PC-9 (cell line): Measurements from ENCODE around the gene FERMT3. TPM values are rescaled to one million over a fixed set of nuclear protein-coding genes. Genes with fewer than 3 reads are reported as not detected.
A peak's percentile ranks its signal among the peaks of the same experiment; 100 is the strongest.

Source experiments
- BruUV-seq: library from RNA; stranded (reverse); fragments of 400-500 nt; replicated peaks from 2 replicates; lab custom pipeline; 2021; lab: Mats Ljungman, UMichigan
- CTCF ChIA-PET: fragments of 300-600 bp; sonication (Branson Sonifier 250); formaldehyde crosslinking; loops from one replicate; lab custom pipeline; 2022; ENCODE audit warnings: antibody characterized with exemption; lab: Charles Lee
- POLR2A ChIA-PET: fragments of 300-600 bp; sonication (Branson Sonifier 250); formaldehyde crosslinking; loops from one replicate; lab custom pipeline; 2022; ENCODE audit warnings: antibody characterized with exemption; ENCODE audit not compliant: unreplicated experiment; lab: Charles Lee
- DNase-seq, 2 experiments: peaks; one replicate each; pipeline versions ENCODE4 v3.0.0 to v3.0.0-alpha.2; 2015 to 2022; ENCODE audit warnings: mixed read lengths in 1 of 2
- H2AFZ ChIP-seq: fragments of 200-600 bp; sonication (generic); 2 replicates; pipeline ENCODE4 v1.8.1; 2017; ENCODE audit warnings: antibody characterized with exemption
- H3F3A ChIP-seq: fragments of 200-600 bp; sonication (generic); 2 replicates; pipeline ENCODE4 v1.8.1; 2017; ENCODE audit warnings: antibody characterized with exemption, mild to moderate bottlenecking, low read depth; ENCODE audit not compliant: insufficient read depth
- H3K27ac ChIP-seq: fragments of 200-600 bp; sonication (generic); 2 replicates; pipeline ENCODE4 v1.6.1; 2016; ENCODE audit warnings: mixed run types
- H3K27me3 ChIP-seq: fragments of 200-600 bp; sonication (generic); 2 replicates; pipeline ENCODE4 v1.6.1; 2016; ENCODE audit warnings: low read depth, mixed run types; ENCODE audit not compliant: insufficient read depth
- H3K36me3 ChIP-seq: fragments of 200-600 bp; sonication (generic); 2 replicates; pipeline ENCODE4 v1.6.1; 2016; ENCODE audit warnings: low read depth, mixed run types
- H3K4me1 ChIP-seq: fragments of 200-600 bp; sonication (generic); replicated peaks from 2 replicates; pipeline ENCODE4 v1.6.1; 2016; ENCODE audit warnings: mixed run types; ENCODE audit not compliant: insufficient read depth
- H3K4me2 ChIP-seq: fragments of 200-600 bp; sonication (generic); 2 replicates; pipeline ENCODE4 v1.6.1; 2017; ENCODE audit warnings: mixed run types
- H3K4me3 ChIP-seq: fragments of 200-600 bp; sonication (generic); 2 replicates; pipeline ENCODE4 v1.6.1; 2016; ENCODE audit warnings: mixed run types
- H3K79me2 ChIP-seq: fragments of 200-600 bp; sonication (generic); 2 replicates; pipeline ENCODE4 v1.6.1; 2017; ENCODE audit warnings: low read depth, mixed run types
- H3K9me2 ChIP-seq: fragments of 200-600 bp; sonication (generic); 2 replicates; pipeline ENCODE4 v1.8.1; 2017; ENCODE audit warnings: mild to moderate bottlenecking; ENCODE audit not compliant: insufficient read depth
- H3K9me3 ChIP-seq: fragments of 200-600 bp; sonication (generic); 2 replicates; pipeline ENCODE4 v1.8.1; 2016; ENCODE audit warnings: low read depth; ENCODE audit not compliant: insufficient read depth
- H4K20me1 ChIP-seq: fragments of 200-600 bp; sonication (generic); 2 replicates; pipeline ENCODE4 v1.8.1; 2017; ENCODE audit not compliant: insufficient read depth
- CTCF ChIP-seq: fragments of 200-600 bp; sonication (generic); conservative IDR thresholded peaks from 2 replicates; pipeline ENCODE4 v1.6.1; 2017; ENCODE audit warnings: mixed run types, antibody characterized with exemption, mild to moderate bottlenecking, moderate library complexity
- EZH2 ChIP-seq: fragments of 200-600 bp; sonication (generic); IDR thresholded peaks from 2 replicates; pipeline ENCODE4 v1.8.0; 2017; ENCODE audit warnings: antibody characterized with exemption, low read depth
- intact Hi-C: fragments of 100-400 bp; cut with micrococcal nuclease; formaldehyde crosslinking; loops from one replicate; pipeline ENCODE4 v1.10.0; 2022; ENCODE audit not compliant: unreplicated experiment
- total RNA-seq: library from RNA; stranded (reverse); gene quantifications from 2 replicates; pipeline ENCODE4 v1.2.3, GENCODE V29; 2021

Gene FERMT3
- total RNA-seq, 1 experiment from 2014 or later = 5.0 TPM

DNA sequence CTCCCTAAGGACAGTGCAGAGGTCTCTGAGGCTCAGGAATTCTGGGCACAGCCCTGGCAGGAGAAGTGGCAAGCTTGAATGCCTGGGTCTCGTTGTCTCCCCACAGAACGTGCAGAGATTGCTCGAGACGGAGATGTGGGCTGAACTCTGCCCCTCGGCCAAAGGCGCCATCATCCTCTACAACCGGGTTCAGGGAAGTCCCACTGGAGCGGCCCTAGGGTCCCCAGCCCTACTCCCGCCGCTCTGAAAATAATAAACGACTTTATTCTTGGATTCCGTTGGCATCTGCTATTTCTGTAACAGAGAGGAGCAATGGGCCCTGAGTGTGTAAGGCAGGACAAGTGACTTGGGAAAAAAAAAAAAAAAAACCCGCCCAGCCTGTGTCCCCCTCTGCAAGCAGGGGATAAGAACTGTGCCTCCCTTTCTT is 23.2 kb downstream of the FERMT3 start:
- Histone ChIP-seq H3K4me2 (peak overlapping the region; percentile 76), H3K9me3 (no peaks in the 10 kb centered on the region), H2AFZ (peak overlapping the region; percentile 80; the same call in 1 of the 2 replicates), H3K27me3 (no peaks in the 10 kb centered on the region), H3K36me3 (no peaks in the 10 kb centered on the region), H3K4me1 (peaks cover 33% of the 10 kb centered on the region), H3K4me3 (peak overlapping the region; percentile 81), H3F3A (peaks cover 27% of the 10 kb centered on the region), H3K9me2 (no peaks in the 10 kb centered on the region), H3K79me2 (peaks cover 33% of the 10 kb centered on the region), H4K20me1 (peaks cover 3% of the 10 kb centered on the region), H3K27ac (no peak overlapping the region)
- ChIA-PET CTCF (no interaction called here), POLR2A (no interaction called here)
- no peak for DNase-seq
- no TSS peak for BruUV-seq
- TF ChIP-seq EZH2 (no peak), CTCF (no peak)
- intact Hi-C loops = loop anchor here (1.0 to 5.0 kb wide), 2 partner anchors 11 to 42 kb away; partner anchors contain the start of gene STIP1

- peaks cover 8% of the 10 kb centered on the region for H4K20me1 ChIP-seq
- no peak for TF ChIP-seq EZH2
- TF ChIP-seq CTCF = no peak
- intact Hi-C loops = loop anchor here (1.0 to 5.0 kb wide), 2 partner anchors 10 to 43 kb away; partner anchors contain the start of gene STIP1
- H3K9me2 ChIP-seq = no peaks in the 10 kb centered on the region
- no peaks in the 10 kb centered on the region for H3K36me3 ChIP-seq
- POLR2A ChIA-PET = no interaction called here
- H3K27ac ChIP-seq = no peak within 1 kb of the TSS
- no TSS peak for BruUV-seq
- DNase-seq = peak; percentile 89 to 96
- no peaks in the 10 kb centered on the region for H3K9me3 ChIP-seq
- H3K79me2 ChIP-seq = peaks cover 31% of the 10 kb centered on the region
- H3K4me1 ChIP-seq = peaks cover 31% of the 10 kb centered on the region
- CTCF ChIA-PET = interaction anchor here (0.5 kb wide), 1 partner anchor 71 kb away, joined by 8 read pairs; no protein-coding TSS in a partner anchor
- H3K4me2 ChIP-seq = peak within 1 kb of the TSS; percentile 76
- no peaks in the 10 kb centered on the region for H3K27me3 ChIP-seq
- peak within 1 kb of the TSS; percentile 80 for H2AFZ ChIP-seq
- H3F3A ChIP-seq = peaks cover 24% of the 10 kb centered on the region
- H3K4me3 ChIP-seq = peak within 1 kb of the TSS; percentile 81
Observed at GRCh38 chr11:64230171-64230984, 23.9 kb downstream of the FERMT3 start, which contains the start of gene DNAJC4. Gene DNAJC4, plus strand, starts transcription at chr11:64230548. Its CDS starts 307 bp downstream, at chr11:64230855.

GRCh38 chr11:64230985-64231365 is 24.5 kb downstream of the FERMT3 start:
- peaks cover 14% of the 10 kb centered on the region for H4K20me1 ChIP-seq
- no peak overlapping the region for H3K27ac ChIP-seq
- TF ChIP-seq CTCF (no peak), EZH2 (no peak)
- no peaks in the 10 kb centered on the region for H3K27me3 ChIP-seq
- H3F3A ChIP-seq = peaks cover 24% of the 10 kb centered on the region
- H3K36me3 ChIP-seq = no peaks in the 10 kb centered on the region
- peak overlapping the region; percentile 81 for H3K4me3 ChIP-seq
- H3K79me2 ChIP-seq = peaks cover 32% of the 10 kb centered on the region
- no peak for DNase-seq
- ChIA-PET CTCF (interaction anchor here (0.5 kb wide), 1 partner anchor 71 kb away, joined by 8 read pairs; no protein-coding TSS in a partner anchor), POLR2A (no interaction called here)
- BruUV-seq = no TSS peak
- intact Hi-C loops = loop anchor here (1.0 to 5.0 kb wide), 2 partner anchors 9 to 44 kb away; partner anchors contain the start of gene STIP1
- no peaks in the 10 kb centered on the region for H3K9me3 ChIP-seq
- no peaks in the 10 kb centered on the region for H3K9me2 ChIP-seq
- H2AFZ ChIP-seq = peak overlapping the region; percentile 80
- H3K4me1 ChIP-seq = peaks cover 35% of the 10 kb centered on the region
- peak overlapping the region; percentile 76 for H3K4me2 ChIP-seq
